Testis (tissue), 2 donors: ENCODE results near the gene SPATA33.

Source experiments
- POLR2A ChIP-seq: fragments of 450-650 bp; IDR thresholded peaks from one replicate; pipeline ENCODE4 v1.6.1; 2017; ENCODE audit warnings: antibody characterized with exemption, mild to moderate bottlenecking, moderate library complexity
- TF ChIP-seq, protein P1 (sequence below), 3 experiments: fragments of 450-650 bp in 2 of 3; fragments of 200-600 bp in 1 of 3; sonication (generic) in 1 of 3; IDR thresholded peaks; one replicate each; pipeline ENCODE4 v1.5.1; 2016 to 2019; ENCODE audit warnings: antibody characterized with exemption in 3 of 3, mild to moderate bottlenecking in 2 of 3, moderate library complexity in 1 of 3

DNA sequence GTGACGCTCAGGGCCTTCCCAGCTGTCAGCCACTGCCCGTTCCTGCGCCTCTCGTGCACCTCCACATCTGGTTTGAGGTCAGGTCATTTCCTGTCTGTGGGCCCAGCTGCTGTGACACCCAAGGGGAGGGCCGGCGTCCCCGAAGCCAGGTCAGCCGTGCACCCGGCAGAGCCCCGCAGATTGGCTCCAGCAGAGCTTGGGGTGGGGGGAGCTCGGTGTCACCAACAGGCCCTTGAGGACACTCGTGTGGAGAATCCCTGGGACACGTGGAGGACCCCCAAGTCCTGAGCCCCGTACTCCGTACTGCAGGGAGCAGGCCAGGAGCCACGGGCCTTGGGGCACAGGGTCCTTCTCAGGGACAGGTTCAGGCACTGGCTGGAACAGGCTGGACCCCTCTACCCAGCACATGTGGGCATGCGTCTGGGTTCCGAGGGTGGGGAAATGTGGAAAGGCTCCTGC, 39.1 kb downstream of the SPATA33 start:
- TF ChIP-seq, protein P1, sequence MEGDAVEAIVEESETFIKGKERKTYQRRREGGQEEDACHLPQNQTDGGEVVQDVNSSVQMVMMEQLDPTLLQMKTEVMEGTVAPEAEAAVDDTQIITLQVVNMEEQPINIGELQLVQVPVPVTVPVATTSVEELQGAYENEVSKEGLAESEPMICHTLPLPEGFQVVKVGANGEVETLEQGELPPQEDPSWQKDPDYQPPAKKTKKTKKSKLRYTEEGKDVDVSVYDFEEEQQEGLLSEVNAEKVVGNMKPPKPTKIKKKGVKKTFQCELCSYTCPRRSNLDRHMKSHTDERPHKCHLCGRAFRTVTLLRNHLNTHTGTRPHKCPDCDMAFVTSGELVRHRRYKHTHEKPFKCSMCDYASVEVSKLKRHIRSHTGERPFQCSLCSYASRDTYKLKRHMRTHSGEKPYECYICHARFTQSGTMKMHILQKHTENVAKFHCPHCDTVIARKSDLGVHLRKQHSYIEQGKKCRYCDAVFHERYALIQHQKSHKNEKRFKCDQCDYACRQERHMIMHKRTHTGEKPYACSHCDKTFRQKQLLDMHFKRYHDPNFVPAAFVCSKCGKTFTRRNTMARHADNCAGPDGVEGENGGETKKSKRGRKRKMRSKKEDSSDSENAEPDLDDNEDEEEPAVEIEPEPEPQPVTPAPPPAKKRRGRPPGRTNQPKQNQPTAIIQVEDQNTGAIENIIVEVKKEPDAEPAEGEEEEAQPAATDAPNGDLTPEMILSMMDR (IDR thresholded peaks at IDR 0.05): no peak
- no peak for TF ChIP-seq POLR2A
